ENCODE measurements around the gene SLC25A51. TPM values are rescaled to one million over a fixed set of nuclear protein-coding genes. Genes with fewer than 3 reads are reported as not detected.

Gene SLC25A51
- total RNA-seq, 2 donors from 2014 or later: 15.8 to 17.2 TPM

DNA sequence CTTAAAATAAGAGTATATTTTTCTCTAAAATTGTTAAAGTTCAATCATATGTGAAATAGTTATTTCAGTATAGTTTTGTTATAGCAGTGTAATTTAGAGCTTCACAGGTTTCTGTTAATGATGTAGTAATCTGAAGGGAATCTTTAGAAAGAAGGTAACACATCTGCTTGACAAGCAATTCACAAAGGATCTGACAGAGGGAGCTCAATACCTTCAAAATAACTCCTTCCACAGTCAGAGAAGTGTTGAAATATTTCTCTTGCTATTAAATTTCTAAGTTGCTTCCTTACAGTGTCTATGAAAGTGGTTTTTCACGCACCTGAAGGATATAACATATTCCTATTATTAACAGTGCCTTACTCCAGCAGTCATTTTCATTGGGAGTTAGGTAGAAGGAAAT is 44.9 kb downstream of the SLC25A51 start:
- no peak overlapping the region for H3K4me3 ChIP-seq (ENCODE audit: low read length)
- TF ChIP-seq CTCF (conservative IDR thresholded peaks at IDR 0.05): peak; percentile 61
- Mint-ChIP-seq H3K4me1 (no peaks in the 10 kb centered on the region), H3K4me3 (no peak overlapping the region), H3K9me3 (no peaks in the 10 kb centered on the region), H3K36me3 (ENCODE audit: low read depth) (peaks cover 20% of the 10 kb centered on the region), H3K27ac (no peak overlapping the region), H3K27me3 (ENCODE audit: insufficient read depth) (no peaks in the 10 kb centered on the region)
- no peaks in the 10 kb centered on the region for H3K9me3 ChIP-seq (ENCODE audit: control insufficient read depth, low read length)
- no peak overlapping the region for H3K27ac ChIP-seq (ENCODE audit: low read depth, low read length)
- no peak for DNase-seq
- no CpG with 5 or more reads among the region's 1 CpG for WGBS, 2 experiments (ENCODE audit: insufficient coverage in 1 of 2, insufficient read length in 1 of 2)
- H3K27me3 ChIP-seq (ENCODE audit: control insufficient read depth, insufficient read depth, low read length, poor library complexity, severe bottlenecking): no peaks in the 10 kb centered on the region
- no peaks in the 10 kb centered on the region for H3K4me1 ChIP-seq (ENCODE audit: control insufficient read depth, insufficient read depth, low read length)
- H3K9ac ChIP-seq (ENCODE audit: extremely low read depth, low read length, poor library complexity, severe bottlenecking): no peak overlapping the region
- peaks cover 81% of the 10 kb centered on the region for H3K36me3 ChIP-seq (ENCODE audit: control insufficient read depth, insufficient read depth, low read length)

GRCh38 chr9:37856551-37856950 is 47.4 kb downstream of the SLC25A51 start:
- Histone ChIP-seq H3K9ac (ENCODE audit: extremely low read depth, low read length, poor library complexity, severe bottlenecking) (no peak overlapping the region), H3K27me3 (ENCODE audit: control insufficient read depth, insufficient read depth, low read length, poor library complexity, severe bottlenecking) (no peaks in the 10 kb centered on the region), H3K27ac (ENCODE audit: low read depth, low read length) (no peak overlapping the region), H3K36me3 (ENCODE audit: control insufficient read depth, insufficient read depth, low read length) (peaks cover 64% of the 10 kb centered on the region), H3K4me1 (ENCODE audit: control insufficient read depth, insufficient read depth, low read length) (no peaks in the 10 kb centered on the region), H3K4me3 (ENCODE audit: low read length) (no peak overlapping the region), H3K9me3 (ENCODE audit: control insufficient read depth, low read length) (no peaks in the 10 kb centered on the region)
- no peak for DNase-seq
- no peak for TF ChIP-seq CTCF (conservative IDR thresholded peaks at IDR 0.05)
- H3K27me3 Mint-ChIP-seq (ENCODE audit: insufficient read depth): no peaks in the 10 kb centered on the region
- no peaks in the 10 kb centered on the region for H3K9me3 Mint-ChIP-seq
- no peak overlapping the region for H3K27ac Mint-ChIP-seq
- 88 to 100% methylated on average over 1 of the region's 1 CpG for WGBS, 2 experiments (ENCODE audit: insufficient coverage in 1 of 2, insufficient read length in 1 of 2)
- H3K4me3 Mint-ChIP-seq: no peak overlapping the region
- H3K36me3 Mint-ChIP-seq (ENCODE audit: low read depth): peaks cover 21% of the 10 kb centered on the region
- H3K4me1 Mint-ChIP-seq: no peaks in the 10 kb centered on the region

- H3K36me3 Mint-ChIP-seq (ENCODE audit: low read depth): peaks cover 34% of the 10 kb centered on the region
- H3K4me3 Mint-ChIP-seq: no peak overlapping the region
- no peaks in the 10 kb centered on the region for H3K9me3 ChIP-seq (ENCODE audit: control insufficient read depth, low read length)
- no peak overlapping the region for H3K9ac ChIP-seq (ENCODE audit: extremely low read depth, low read length, poor library complexity, severe bottlenecking)
- H3K9me3 Mint-ChIP-seq: no peaks in the 10 kb centered on the region
- H3K27ac ChIP-seq (ENCODE audit: low read depth, low read length): no peak overlapping the region
- no peak for DNase-seq
- H3K4me1 Mint-ChIP-seq: no peaks in the 10 kb centered on the region
- H3K4me3 ChIP-seq (ENCODE audit: low read length): no peak overlapping the region
- no peaks in the 10 kb centered on the region for H3K27me3 ChIP-seq (ENCODE audit: control insufficient read depth, insufficient read depth, low read length, poor library complexity, severe bottlenecking)
- TF ChIP-seq CTCF (conservative IDR thresholded peaks at IDR 0.05): no peak
- H3K27ac Mint-ChIP-seq: no peak overlapping the region
- peaks cover 30% of the 10 kb centered on the region for H3K36me3 ChIP-seq (ENCODE audit: control insufficient read depth, insufficient read depth, low read length)
- H3K4me1 ChIP-seq (ENCODE audit: control insufficient read depth, insufficient read depth, low read length): no peaks in the 10 kb centered on the region
- no peaks in the 10 kb centered on the region for H3K27me3 Mint-ChIP-seq (ENCODE audit: insufficient read depth)
- WGBS, 2 experiments (ENCODE audit: insufficient coverage in 1 of 2, insufficient read length in 1 of 2): 84 to 91% methylated on average over 2 of the region's 2 CpGs
Observed at GRCh38 chr9:37852222-37852621, 51.7 kb downstream of the SLC25A51 start.
